Amniotic epithelial cell (primary cell): Measurements from ENCODE around the gene ST6GALNAC6.
"Not testable (repeated sequence)": the region's sequence is repeated elsewhere in the genome, so short reads cannot be mapped to it uniquely, and the experiment has no call there.

Experiments used
- DNase-seq: peaks from one replicate; pipeline ENCODE4 v3.0.0-alpha.2; 2010; ENCODE audit warnings: low read depth

ST6GALNAC6 gene

DNA sequence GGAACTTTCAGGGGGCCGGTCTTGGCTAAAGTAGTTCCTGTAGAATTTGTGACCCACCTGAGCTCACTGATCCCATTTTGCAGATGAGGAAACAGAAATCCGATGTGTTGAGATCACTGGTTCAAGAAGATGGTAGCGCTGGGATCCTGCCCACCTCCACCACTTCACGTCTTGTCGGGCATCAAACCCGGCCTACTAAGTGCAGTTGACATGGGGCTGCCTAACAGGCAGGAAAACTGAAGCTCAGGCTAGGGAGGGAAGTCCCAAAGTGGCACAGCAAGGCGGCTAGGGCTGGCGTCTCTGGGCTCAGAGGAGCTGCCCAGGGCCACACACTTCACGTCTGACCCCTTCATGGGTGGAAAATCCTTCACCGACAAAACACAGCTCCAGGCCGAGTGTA, 44.4 kb downstream of the ST6GALNAC6 start:
- no peak for DNase-seq

DNA sequence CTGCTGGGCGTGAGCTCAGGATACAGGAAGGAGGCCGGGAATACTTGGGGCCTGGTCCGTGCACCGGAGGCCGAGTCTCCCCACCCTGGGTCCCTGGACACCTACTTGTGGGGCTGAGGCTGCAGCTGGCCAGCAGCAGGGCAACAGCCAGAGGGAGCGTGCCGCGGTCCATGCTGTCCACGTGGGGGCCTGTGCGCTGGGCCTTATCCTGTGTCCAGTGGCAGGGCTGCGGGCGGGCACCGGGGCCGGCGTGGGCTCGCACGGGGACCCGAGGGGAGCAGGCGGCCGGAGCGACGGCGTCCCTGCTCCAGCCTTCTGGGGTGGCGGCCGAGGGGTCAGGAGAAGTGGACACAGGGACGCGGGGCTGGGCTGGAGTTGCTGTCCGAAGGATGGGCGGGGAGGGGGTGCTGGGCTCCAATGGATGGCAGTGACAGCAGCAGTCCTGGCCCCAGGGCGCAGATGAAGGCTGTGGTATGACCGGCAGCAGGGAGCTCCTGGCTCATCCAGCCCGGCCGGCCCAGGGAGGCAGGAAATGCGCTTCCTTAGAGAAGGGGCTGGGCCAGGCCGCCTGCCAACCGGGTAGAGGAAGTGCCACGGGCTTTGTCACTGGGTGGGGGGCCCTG, 45.1 kb downstream of the ST6GALNAC6 start, which contains the start of gene ENG:
ENG (minus strand) TSS at position 475 of the 623 bp plus-strand sequence; CDS start at position 172, 303 bp downstream.
- no peak for DNase-seq

DNA sequence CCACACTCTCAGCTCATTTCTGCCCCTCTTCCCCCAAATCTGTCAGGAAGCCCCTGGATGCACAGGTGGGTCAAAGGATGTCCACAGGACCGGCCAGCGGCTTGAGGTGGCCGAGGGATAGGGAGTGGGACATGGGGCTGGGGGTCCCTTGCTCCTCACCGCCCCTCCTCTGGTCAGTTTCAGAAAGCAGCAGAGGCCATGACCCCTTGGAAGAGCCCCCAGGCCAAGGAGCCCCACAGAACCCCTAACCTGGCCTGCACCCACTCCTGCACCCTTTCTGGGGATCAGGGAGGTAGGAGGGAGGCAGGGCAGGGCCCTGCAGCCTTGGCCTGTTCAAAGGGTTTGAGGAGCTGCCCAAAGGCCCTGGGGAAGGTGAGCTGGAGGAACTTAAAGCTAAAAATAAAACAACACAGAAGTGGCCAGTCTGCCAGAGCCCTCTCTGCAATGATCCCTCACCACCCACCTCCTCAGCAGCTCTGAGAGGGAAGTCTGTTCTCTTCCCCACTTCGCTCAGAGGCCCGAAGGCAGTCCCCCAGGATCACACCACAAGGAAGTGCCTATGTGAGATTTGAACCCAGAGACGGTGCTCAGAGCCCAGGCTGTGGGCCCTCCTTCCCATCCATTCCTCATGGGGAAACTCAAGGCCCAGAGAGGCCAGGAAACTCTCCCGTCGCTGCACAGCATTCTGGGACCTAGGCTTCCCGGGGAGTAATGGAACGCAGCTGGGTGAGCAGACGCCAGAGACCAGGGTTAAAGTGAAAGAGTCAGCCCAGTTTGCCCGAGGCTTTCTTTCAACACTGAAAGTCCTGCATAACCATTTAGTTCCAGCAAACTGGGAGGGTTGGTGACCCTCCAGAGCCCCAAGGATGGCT, 45.9 kb downstream of the ST6GALNAC6 start:
- no peak for DNase-seq

DNA sequence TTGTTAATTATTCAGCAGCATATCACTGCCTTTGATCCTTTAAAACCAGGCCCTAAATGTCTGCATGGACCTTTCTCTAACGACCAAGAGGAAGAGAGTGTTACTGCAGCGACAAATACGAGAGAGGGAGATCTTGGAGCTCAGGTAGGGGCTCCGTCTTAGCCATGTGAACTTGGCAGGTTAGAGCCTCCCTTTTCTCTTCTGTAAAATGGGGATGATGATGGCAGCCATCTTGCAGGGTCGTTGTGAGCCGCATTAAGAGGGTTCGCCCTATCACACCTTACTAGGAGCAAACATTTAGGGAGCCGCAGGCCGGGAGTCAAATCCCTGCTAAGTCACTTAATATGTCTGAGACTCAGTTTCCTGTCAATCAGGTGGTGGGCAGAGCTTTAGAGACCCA, 46.6 kb downstream of the ST6GALNAC6 start:
- DNase-seq, result no peak

DNA sequence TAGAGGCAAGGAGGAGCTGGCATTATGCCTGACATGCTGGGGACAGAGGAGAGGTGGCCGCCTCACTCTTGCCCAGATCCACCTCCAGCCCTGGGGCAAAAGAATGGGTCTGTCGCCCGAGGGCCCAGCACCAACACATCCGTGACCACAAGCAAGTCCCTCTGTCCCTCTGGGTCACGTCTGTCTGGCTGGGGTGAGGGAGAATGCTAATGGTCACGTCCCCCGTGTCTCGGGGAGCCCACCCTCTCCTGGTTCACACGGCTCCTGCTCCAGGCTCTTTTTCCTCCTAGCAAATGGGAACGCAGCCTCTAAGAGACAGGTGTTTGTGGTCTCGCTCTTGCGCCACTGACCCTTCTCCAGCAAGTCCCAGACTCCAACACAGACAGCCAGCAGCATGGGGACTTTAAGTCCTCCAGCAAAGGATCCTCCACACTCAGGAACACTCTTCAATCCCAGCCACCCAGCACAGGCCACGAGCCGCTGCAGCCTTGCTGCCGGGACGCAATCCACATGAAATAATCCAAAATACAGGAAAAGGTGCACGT, 49.0 kb downstream of the ST6GALNAC6 start:
- no peak for DNase-seq

DNA sequence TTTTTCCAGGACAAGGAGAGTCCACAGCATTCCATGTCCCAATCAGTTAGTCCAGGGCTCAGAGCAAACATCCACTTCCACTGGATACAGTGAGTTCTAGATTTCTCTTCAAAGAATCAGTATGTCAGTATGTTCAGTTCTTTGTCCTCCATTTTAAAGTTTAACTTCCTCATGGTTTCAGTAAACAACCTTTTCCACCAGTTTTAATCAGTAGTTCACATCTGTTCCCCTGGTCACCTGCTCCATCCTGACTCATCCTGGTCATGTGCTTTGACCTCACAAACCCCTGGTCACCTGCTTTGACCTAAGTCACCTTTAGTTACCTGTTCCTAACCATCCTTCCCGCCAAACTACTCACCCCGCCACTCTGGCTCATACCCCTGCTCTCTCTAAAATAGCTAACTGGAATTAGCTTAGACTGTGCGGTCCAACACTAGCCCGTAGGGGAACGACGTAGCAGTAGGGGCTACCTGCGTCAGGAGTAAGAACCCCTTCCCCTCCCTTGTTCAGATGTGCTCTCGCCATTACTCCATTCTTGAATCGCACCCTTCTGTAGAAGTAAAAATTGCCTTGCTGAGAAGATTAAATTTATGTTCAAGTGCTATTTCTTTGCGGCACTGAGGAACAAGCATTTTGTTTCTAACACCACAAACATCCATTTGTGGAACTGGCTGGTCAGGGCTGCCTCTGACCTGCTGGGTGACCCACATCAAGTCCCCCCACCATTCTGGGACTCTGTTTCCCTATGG, 50.5 kb downstream of the ST6GALNAC6 start:
- no peak for DNase-seq

DNA sequence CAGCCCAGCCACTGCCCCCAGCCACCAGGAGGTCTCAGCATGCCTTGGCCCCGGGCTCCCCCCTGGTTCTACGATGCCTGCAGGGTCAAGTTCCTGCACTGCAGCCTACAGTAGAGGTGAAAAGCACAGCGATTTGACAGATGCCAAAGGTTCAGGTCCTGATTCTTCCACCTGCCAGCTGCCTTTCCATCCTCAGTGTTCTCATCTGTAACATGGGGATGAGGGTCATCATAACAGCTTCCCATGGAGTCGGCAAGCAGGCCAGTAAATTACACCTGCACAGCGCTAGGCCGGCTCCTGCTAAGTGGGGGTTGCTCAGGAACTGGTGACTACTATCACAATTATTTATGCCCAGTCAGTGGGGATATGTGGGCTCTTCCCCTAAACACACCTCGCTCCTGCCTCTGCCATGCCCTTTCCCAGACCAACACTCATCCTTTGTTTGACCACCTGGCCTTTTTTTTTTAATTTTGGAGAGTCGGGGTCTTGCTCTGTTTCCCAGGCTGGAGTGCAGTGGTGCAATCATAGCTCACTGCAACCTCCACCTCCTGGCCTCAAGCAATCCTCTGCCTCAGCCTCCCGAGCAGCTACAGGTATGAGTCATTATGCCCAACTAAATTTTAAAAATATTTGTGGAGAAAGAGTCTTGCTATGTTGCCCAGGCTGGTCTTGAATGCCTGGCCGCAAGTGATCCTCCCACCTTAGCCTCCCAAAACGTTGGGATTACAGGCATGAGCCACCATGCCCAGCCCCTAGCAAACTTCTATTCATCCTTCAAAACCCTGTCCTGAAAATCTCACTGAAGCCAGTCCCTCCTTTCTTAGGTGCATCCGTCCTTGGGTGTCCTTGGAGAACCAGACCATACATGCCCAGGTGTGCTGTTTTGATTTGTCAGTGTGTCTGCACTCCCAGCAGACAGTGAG, 51.3 kb downstream of the ST6GALNAC6 start:
- no peak for DNase-seq

DNA sequence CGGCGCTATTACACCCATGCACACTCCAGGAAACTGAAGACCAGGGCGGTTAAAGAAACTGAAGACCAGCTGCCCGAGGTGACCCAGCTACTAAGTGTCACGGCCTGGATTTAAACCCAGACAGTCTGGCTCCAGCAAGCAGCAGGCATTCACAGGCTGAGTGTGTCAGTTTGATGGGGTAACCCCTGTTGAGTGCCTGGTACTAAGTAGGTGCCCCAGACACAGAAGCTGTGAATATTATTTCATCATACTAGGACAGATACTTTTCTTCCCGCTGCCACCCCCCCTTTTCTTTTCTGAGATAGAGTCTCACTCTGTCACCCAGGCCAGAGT, 52.3 kb downstream of the ST6GALNAC6 start:
- DNase-seq, result peak; percentile 57

DNA sequence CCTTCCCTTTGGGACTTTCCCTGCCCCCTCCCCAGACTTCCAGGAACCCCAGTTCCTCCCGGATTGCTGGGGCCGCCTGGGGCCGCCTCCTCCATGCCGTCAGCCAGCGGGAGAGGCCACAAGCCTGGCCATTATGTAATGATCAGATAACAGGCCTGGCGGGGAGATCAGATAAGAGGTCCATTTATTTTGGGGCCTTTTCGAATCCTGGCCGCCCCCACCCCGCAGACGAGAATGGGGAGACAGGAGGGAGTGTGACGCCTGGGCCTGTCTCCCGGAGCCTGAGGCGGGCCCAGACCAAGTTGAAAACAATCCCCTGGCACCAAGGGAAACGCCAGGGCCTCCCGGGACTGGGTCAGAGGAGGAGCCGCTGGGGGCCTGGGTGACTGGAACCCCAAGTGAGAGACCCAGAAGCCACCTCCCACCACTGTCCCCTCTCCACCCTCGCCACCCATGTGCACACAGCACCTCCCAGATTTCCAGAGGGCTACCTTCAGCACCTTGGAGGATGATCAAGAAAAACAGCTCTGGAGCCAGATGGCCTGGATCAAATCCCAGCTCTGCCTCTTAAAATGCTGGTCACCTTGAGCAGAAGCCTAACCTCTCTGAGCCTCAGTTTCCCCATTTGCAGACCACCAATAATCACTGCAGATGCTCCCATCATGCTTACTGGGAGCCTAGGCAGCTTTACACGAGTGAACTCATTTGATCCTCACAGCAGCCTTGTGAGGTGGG, 52.8 kb downstream of the ST6GALNAC6 start:
- DNase-seq, result no peak

DNA sequence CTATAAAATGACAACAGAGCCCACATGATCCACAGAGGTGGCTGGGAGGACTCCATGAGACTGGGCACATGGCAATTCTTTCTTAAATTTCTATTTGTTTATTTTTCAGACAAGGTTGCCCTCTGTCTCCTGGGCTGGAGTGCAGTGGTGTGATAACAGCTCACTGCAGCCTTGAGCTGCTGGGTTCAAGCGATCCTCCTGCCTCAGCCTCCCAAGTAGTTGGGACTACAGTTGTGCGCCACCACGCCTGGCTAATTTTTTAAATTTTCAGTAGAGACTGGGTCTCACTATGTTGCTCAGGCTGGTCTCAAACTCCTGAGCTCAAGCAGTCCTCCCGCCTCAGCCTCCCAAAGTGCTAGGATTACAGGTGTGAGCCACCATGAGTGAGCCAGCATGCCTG, 53.8 kb downstream of the ST6GALNAC6 start:
- DNase-seq, result not testable (repeated sequence)

DNA sequence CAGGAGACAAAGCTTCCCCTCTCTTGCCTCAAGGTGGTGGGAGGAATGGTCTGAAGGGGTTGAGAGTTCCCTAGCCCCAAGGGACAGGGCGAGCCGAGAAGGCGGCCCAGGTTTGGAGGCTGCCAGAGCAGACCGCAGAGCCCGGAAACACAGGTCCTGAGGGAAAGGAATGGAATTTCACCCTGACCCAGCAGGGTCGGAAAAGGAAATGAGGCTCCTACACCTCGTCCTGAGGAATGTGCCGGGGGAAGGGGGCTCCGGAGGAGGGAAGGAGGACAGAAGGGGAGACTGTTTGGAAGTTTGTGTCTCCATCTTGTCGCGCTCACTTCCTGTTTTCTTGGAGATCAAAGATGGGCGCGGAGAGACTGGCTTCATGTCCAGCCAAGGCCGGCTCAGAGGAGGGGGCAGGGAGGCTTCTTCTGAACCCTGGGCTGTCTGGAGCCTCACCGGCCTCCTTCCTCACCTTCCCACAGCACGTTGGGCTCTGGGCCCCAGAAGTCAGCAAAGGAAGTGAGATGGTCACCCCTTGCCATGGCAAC, 54.5 kb downstream of the ST6GALNAC6 start:
- no peak for DNase-seq

DNA sequence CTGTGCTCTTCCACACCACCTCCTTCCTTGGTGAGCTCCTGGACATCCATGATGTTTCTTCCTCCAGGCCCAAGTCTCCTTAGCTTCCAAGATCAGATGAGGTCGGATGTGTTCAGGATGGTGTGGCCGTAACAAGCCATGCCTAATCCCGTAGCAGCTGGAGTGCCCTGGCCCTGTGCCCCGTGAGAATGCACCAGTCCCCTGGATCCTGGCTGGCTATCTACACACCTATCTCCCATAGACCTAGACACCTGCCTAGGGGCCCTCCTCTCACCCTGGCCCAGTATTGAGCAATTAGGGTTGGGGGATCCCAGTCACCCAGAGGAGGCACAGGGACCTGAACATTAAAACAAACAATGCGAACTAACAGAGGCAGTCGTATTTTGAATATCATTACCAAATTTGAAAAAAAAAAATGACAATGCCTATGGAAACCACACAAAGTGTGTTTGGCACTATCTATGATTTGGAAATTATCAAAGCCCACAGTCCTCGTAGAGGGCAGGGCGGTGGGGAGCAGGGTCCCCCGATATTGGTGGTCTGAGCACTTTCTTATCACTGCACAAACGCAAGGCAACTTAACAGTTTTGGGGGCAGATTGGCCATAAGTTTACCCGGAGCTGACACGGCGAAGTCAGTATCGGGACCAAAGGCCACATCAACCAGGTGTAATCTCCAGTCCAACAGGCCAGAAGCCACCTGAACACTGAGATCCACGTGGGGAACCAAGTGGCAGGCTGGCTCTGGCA, 58.1 kb downstream of the ST6GALNAC6 start:
- no peak for DNase-seq

DNA sequence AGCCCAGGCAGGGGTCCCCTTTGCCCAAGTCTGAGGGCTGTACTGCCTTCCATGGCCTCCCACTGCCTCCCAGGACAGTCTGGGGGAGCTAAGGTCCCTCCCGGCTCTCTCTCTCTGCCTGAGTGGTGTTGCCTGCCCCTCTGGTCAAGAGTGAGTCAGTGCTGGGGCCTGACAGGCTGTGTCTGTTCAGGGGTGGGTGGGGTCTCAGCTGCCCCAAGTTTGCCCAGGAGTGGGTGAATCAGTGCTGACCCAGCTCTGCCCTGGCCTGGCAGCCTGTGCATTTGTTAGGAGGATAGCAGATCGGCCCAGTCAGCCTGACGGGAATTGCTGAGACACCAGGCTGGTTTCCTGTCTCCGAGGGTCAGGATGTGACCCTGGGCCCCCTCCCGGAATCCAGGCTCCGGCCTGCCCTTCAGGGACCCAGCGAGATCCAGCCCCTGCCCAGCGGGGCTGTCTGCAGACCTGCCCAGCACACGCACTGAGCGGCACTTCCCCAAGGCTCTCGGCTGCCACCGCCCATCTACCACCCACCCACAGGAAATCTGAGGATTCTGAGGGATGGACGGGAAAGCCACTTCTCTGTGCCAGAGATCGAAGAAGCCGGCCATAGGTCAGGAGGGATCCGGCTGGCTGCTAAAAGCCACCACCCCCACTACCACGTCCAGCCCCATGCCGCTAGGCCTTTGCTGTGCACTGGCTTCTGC, 60.9 kb downstream of the ST6GALNAC6 start:
- DNase-seq, result peak; percentile 94

DNA sequence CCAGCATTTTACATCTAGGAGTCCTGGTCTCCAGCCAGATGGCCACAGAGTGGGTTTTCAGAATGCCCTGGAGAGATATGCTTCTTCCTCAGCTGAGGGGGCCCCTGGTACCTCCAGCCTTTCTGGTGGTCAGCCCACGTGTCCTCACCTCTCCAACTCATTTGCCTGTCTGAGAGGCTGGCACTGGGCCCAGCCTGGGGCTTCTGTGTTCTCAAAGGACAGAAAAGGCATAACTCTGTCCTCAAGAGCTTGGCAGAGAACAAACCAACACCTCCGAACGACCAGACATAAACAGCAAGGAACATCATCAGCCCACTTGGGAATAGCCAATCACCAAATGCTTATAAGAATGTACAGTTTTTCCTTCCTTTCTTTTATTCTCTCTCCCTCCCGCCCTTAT, 62.1 kb downstream of the ST6GALNAC6 start:
- DNase-seq, result peak; percentile 59

DNA sequence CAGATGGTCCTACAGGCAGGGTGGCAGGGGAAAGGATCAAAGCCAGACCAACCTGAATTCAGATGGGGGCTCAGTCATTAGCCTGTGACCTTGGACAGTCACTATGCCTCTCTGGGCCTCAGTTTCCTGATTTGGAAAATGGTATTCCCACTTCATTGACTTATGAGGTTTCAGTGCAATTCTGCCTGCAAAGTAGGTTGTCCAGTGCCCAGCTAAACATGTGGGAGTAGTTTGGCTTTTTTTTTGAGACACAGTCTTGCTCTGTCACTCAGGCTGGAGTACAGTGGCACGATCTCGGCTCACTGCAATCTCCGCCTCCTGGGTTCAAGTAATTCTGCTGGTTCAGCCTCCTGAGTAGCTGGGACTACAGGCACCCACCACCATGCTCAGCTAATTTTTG, 62.8 kb downstream of the ST6GALNAC6 start:
- not testable (repeated sequence) for DNase-seq

DNA sequence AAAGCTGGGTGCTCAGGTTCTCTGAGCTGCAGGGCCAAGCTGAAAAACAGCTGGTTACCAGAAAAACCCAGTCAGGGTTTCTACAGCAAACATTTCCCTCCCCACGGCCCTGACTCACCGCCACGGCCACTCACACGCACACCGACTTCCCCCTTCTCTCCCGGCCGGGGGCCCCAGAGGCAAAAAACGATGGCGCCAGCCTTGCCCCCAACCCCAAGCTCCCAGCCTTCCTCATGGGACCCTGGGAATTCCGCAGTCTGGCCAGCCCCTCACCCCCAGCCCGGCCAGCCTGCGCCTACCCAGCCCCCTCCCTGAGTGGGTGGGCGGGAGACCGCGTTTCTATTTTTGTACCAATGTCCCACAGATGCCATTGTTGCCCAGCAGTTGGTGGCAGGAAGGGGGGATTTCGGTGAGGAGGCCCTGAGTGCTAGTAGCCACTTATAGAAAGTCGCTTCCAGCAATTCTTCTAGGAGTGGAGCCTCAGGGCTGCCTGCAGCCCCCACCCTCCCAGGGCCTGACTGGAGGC, 63.3 kb downstream of the ST6GALNAC6 start:
- DNase-seq, result peak; percentile 74
